H1 (cell line): ENCODE results near the gene MAIP1.

ENCODE experiments used
- ATF2 ChIP-seq: IDR thresholded peaks from 2 replicates; pipeline ENCODE4 v1.6.1; 2012; ENCODE audit warnings: low read length, inconsistent platforms
- ATF3 ChIP-seq: IDR thresholded peaks from 2 replicates; pipeline ENCODE4 v1.6.1; 2011; ENCODE audit warnings: low read depth, mild to moderate bottlenecking, low read length; ENCODE audit not compliant: insufficient read depth
- BACH1 ChIP-seq: IDR thresholded peaks from 2 replicates; pipeline ENCODE4 v1.6.1; 2012; ENCODE audit warnings: low read length, improper control_type of control experiment
- CEBPB ChIP-seq: IDR thresholded peaks from 2 replicates; pipeline ENCODE4 v1.6.1; 2012; ENCODE audit warnings: low read depth, low read length
- CTCF ChIP-seq, 3 experiments: IDR thresholded peaks; 1 replicate in 2 of 3; 2 replicates in 1 of 3; pipeline versions ENCODE4 v1.5.1 to v1.6.1; 2011; ENCODE audit warnings: low read length in 3 of 3, mild to moderate bottlenecking in 3 of 3, inconsistent platforms in 2 of 3, low read depth in 1 of 3, moderate library complexity in 1 of 3; ENCODE audit not compliant: insufficient read depth in 1 of 3; ENCODE audit errors: control extremely low read depth in 1 of 3
- EGR1 ChIP-seq: IDR thresholded peaks from 2 replicates; pipeline ENCODE4 v1.6.1; 2011; ENCODE audit warnings: low read depth, low read length, borderline replicate concordance
- EZH2 ChIP-seq: fragments of 200-600 bp; sonication (generic); IDR thresholded peaks from 2 replicates; pipeline ENCODE4 v1.7.1; 2012; ENCODE audit warnings: low read depth, mild to moderate bottlenecking, moderate library complexity, low read length, inconsistent platforms; ENCODE audit not compliant: severe bottlenecking
- GABPA ChIP-seq: IDR thresholded peaks from 2 replicates; pipeline ENCODE4 v1.6.1; 2011; ENCODE audit warnings: mild to moderate bottlenecking, low read length, moderate library complexity, borderline replicate concordance; ENCODE audit not compliant: insufficient read depth
- KDM5A ChIP-seq: fragments of 200-600 bp; IDR thresholded peaks from 2 replicates; pipeline ENCODE4 v1.7.1; 2012; ENCODE audit warnings: mild to moderate bottlenecking, low read length, inconsistent platforms, mixed read lengths
- NANOG ChIP-seq: IDR thresholded peaks from 2 replicates; pipeline ENCODE4 v1.6.1; 2011; ENCODE audit warnings: low read length, low read depth, mild to moderate bottlenecking, inconsistent platforms; ENCODE audit not compliant: insufficient read depth, poor library complexity, severe bottlenecking
- POLR2A ChIP-seq, 2 experiments: IDR thresholded peaks; 1 replicate in 1 of 2; 2 replicates in 1 of 2; pipeline ENCODE4 v1.6.1; 2011; ENCODE audit warnings: low read depth in 2 of 2, low read length in 2 of 2, mild to moderate bottlenecking in 2 of 2; ENCODE audit errors: control extremely low read depth in 1 of 2
- POLR2AphosphoS5 ChIP-seq: IDR thresholded peaks from 2 replicates; pipeline ENCODE4 v1.6.1; 2011; ENCODE audit warnings: low read depth, low read length
- TAF1 ChIP-seq: IDR thresholded peaks from 2 replicates; pipeline ENCODE4 v1.6.1; 2011; ENCODE audit warnings: mild to moderate bottlenecking, low read depth, low read length
- USF2 ChIP-seq: IDR thresholded peaks from 2 replicates; pipeline ENCODE4 v1.6.1; 2011; ENCODE audit warnings: low read length, improper control_type of control experiment

- TF ChIP-seq ATF3 (no peak), POLR2AphosphoS5 (no peak), CEBPB (no peak), EGR1 (no peak), GABPA (no peak), ATF2 (no peak), CTCF (IDR thresholded peaks at IDR 0.05; ENCODE audit: control extremely low read depth in 1 of 3, insufficient read depth in 1 of 3, low read depth in 1 of 3, low read length in 3 of 3) (no peak), BACH1 (no peak), KDM5A (no peak), EZH2 (no peak), USF2 (no peak), NANOG (no peak), TAF1 (no peak), POLR2A (IDR thresholded peaks at IDR 0.05; ENCODE audit: control extremely low read depth in 1 of 2, low read depth in 2 of 2, low read length in 2 of 2) (no peak)
Observed at GRCh38 chr2:199992296-199992695, 36.9 kb downstream of the MAIP1 start.
